Spleen (tissue), 11 donors: ENCODE data around the gene EPS8L3. TPM values are rescaled to one million over a fixed set of nuclear protein-coding genes. Genes with fewer than 3 reads are reported as not detected.

Source experiments
- DNase-seq: peaks from one replicate; pipeline ENCODE4 v3.0.0-alpha.2; 2020
- H3K27ac ChIP-seq, 8 donors: fragments of 200-600 bp; sonication (generic) in 7 of 8; 1 replicate in 4 of 8; 2 replicates in 4 of 8; pipeline versions ENCODE4 v1.5.0 to v1.8.0; 2016 to 2021; ENCODE audit warnings: inconsistent platforms in 4 of 8, mild to moderate bottlenecking in 4 of 8, moderate library complexity in 1 of 8
- H3K27me3 ChIP-seq, 7 donors: fragments of 200-600 bp; sonication (generic) in 6 of 7; replicated peaks in 1 of 7; 1 replicate in 4 of 7; 2 replicates in 3 of 7; pipeline versions ENCODE4 v1.5.0 to v1.8.0; 2016 to 2021; ENCODE audit warnings: inconsistent platforms in 3 of 7, mild to moderate bottlenecking in 1 of 7
- H3K36me3 ChIP-seq, 6 donors: fragments of 200-600 bp; sonication (generic) in 5 of 6; 1 replicate in 4 of 6; 2 replicates in 2 of 6; pipeline versions ENCODE4 v1.5.0 to v1.8.0; 2016 to 2021; ENCODE audit warnings: inconsistent platforms in 2 of 6
- H3K4me1 ChIP-seq, 6 donors: fragments of 200-600 bp; sonication (generic) in 5 of 6; 1 replicate in 3 of 6; 2 replicates in 3 of 6; pipeline versions ENCODE4 v1.5.0 to v1.8.0; 2016 to 2021; ENCODE audit warnings: inconsistent platforms in 3 of 6
- H3K4me3 ChIP-seq, 8 donors: fragments of 200-600 bp; sonication (generic) in 7 of 8; 1 replicate in 4 of 8; 2 replicates in 4 of 8; pipeline versions ENCODE4 v1.5.0 to v1.8.0; 2016 to 2021; ENCODE audit warnings: inconsistent platforms in 4 of 8, mild to moderate bottlenecking in 4 of 8, moderate library complexity in 2 of 8
- H3K9me3 ChIP-seq, 8 donors: fragments of 200-600 bp; sonication (generic) in 7 of 8; 1 replicate in 4 of 8; 2 replicates in 4 of 8; pipeline versions ENCODE4 v1.5.0 to v1.8.0; 2016 to 2021; ENCODE audit warnings: inconsistent platforms in 4 of 8
- CTCF ChIP-seq, 11 experiments: fragments of 200-600 bp in 7 of 11; fragments of 450-650 bp in 4 of 11; sonication (generic) in 4 of 11; IDR thresholded peaks in 8 of 11; conservative IDR thresholded peaks in 3 of 11; 1 replicate in 7 of 11; 2 replicates in 4 of 11; pipeline versions ENCODE4 v1.4.0 to v1.8.0; 2016 to 2021; ENCODE audit warnings: antibody characterized with exemption in 11 of 11, inconsistent platforms in 4 of 11, mild to moderate bottlenecking in 1 of 11
- POLR2A ChIP-seq, 3 donors: fragments of 450-650 bp; IDR thresholded peaks; one replicate each; pipeline ENCODE4 v1.5.1; 2017; ENCODE audit warnings: antibody characterized with exemption in 3 of 3, mild to moderate bottlenecking in 1 of 3
- POLR2AphosphoS5 ChIP-seq, 3 donors: sonication (generic); formaldehyde crosslinking; IDR thresholded peaks; one replicate each; pipeline ENCODE4 v1.5.1; 2017; ENCODE audit warnings: antibody characterized with exemption in 3 of 3
- WGBS, 5 donors: extraction: QIAGEN DNeasy Blood & Tissue Kit in 3 of 5; methylation state at CpG; one replicate each; pipeline versions ENCODE4 v1.1.5 to v1.1.7; 2013 to 2018; 5-methylcytosine and 5-hydroxymethylcytosine counted together
- intact Hi-C: fragments of 100-400 bp; cut with DNase I; formaldehyde crosslinking; loops from one replicate; pipeline ENCODE4 v1.15.0; 2023; ENCODE audit warnings: low total_unique reads
- polyA plus RNA-seq, 3 donors: library from polyadenylated mRNA; stranded (reverse); fragments of 200-250 nt; gene quantifications; one replicate each; pipeline ENCODE4 v1.2.1, GENCODE V29; 2013
- total RNA-seq, 7 donors: library from RNA; depleted of rRNA in 3 of 7; stranded (reverse); fragments of >200 nt in 3 of 7; fragmentation: NEBNext Ultra II Directional in 4 of 7; extraction: Animal tissue kit (Norgen Biotek cat#: 25700) in 4 of 7; gene quantifications; one replicate each; pipeline versions ENCODE4 v1.1.0 to v1.2.1, GENCODE V29; 2016 to 2021
- donor health status: healthy with polysubstance abuse.
- donor health status: DM: no; HTN: no; CAD: no; lungs with moderate emphysema.
- donor health status: DM: no; HTN: no; CAD: no.
- donor health status: Bipolar disorder and iron deficiency.
- donor health status: healthy.
- donor health status: DM: no; HTN: no; CAD: no.
- donor health status: DM: yes; HTN: yes; CAD: no.

Gene EPS8L3
- total and polyA plus RNA-seq, 10 donors: 1.2 TPM; not detected in 9

DNA sequence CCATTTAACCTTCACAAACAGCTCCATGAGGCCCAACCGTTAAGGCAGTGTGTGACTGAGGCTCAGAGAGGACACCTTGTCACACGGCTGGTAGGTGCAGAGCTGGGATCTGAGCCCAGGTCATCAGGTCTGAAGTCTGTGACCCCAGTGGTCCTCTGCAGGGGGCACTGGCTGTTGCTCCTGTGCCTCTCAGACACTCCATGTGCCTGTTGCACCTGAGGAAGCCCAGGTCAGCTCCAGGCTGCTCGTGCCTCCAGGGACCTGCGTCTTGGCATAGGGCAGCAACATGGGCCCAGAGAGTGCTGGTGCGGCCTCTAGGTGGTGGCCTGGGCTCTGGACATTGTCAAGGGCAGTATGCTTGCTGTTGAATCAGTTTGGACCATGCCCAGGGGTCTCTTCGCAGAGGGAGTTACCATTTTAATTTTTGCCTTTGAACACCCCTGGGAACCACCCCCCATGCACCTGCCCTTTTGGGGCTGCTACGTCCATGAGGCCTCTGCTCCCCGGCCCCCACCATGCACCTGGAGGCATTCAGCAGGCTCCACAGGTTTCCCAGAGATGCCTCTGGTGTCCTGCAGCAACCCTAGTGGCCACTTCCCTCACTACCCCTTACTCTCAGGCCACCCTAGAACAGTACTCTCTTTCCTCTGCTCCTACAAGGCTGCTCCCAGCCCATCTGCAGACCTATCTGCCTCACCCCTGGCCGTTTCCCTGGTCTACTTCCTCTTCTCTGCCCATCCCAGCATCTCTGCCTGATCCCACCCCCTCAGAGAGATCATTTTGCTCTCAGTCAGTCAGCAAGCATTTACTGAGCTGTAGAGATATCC, 25.2 kb upstream of the EPS8L3 start:
- peak overlapping the region in 5 of 8 donors; percentile 76 to 87 (median 81) for H3K27ac ChIP-seq
- intact Hi-C loops: no loop called here
- peak; percentile 74 for DNase-seq

DNA sequence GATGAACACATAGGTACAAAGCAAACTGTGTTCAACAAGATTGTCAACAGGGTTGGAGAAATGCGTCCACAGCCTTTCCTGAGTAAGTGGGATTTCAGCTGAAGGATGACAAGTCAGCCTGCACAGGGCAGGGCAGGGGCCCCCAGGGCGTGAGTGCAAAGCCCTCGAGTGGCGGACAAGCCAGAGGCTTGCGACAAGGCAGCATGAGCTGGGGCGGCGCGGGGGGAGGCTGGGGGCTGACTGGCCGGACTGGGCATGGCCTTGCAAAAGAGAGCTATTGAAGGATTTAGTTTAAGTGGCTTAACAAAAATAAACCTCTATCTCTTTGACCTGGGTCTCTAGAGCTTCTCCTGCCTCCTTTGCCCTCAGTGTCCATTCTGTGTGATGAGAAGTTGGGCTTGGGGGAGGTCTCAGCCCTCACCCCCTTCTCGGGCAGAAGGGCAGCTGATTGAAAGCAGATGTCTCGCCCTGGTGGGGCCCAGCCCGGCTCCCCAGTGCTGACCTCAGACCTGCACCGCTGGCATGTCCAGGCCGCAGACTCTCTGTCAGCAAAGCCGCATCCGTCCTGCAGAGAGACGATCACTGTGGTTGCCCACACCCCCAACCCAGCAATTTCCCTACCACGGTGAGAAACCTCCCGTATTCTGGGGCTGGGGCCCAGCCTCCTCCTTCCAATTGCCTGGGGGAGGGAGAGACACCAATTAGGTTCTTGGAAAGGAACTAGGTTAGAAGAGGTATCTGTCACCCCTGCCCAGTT, 24.3 kb upstream of the EPS8L3 start:
- H3K9me3 ChIP-seq: no peaks in the 10 kb centered on the region
- peaks cover 22 to 69% (median 52%) of the 10 kb centered on the region in 6 donors for H3K4me1 ChIP-seq
- intact Hi-C loops: no loop called here
- WGBS, 5 donors: 73 to 86% (median 82%) methylated on average over 13 to 19 of the region's 19 CpGs
- peak overlapping the region in 3 of 8 donors; percentile 77 to 87 (median 81) for H3K27ac ChIP-seq
- H3K36me3 ChIP-seq: no peaks in the 10 kb centered on the region
- peaks cover 0 to 6% (median 0%) of the 10 kb centered on the region in 7 donors for H3K27me3 ChIP-seq
- TF ChIP-seq POLR2AphosphoS5 (IDR thresholded peaks at IDR 0.05) (peak in 1 of 3 donors; percentile 23), CTCF (IDR thresholded peaks at IDR 0.05 in 8 of 11, conservative IDR thresholded peaks at IDR 0.05 in 3 of 11) (no peak), POLR2A (IDR thresholded peaks at IDR 0.05) (no peak)
- no peak overlapping the region for H3K4me3 ChIP-seq
- DNase-seq: peak; percentile 79

More for the DNA sequence above, 25.2 kb upstream of the EPS8L3 start:
- H3K4me3 ChIP-seq: no peak overlapping the region
- H3K4me1 ChIP-seq: peaks cover 31 to 78% (median 61%) of the 10 kb centered on the region in 6 donors
- H3K27me3 ChIP-seq: peaks cover 0 to 6% (median 0%) of the 10 kb centered on the region in 7 donors
- H3K9me3 ChIP-seq: no peaks in the 10 kb centered on the region
- TF ChIP-seq CTCF (IDR thresholded peaks at IDR 0.05 in 8 of 11, conservative IDR thresholded peaks at IDR 0.05 in 3 of 11) (peak in 2 of 11 experiments; percentile 27 to 33), POLR2AphosphoS5 (IDR thresholded peaks at IDR 0.05) (no peak)
- 73 to 82% (median 78%) methylated on average over 6 to 9 of the region's 9 CpGs for WGBS, 5 donors
- no peaks in the 10 kb centered on the region for H3K36me3 ChIP-seq

- WGBS, 5 donors: 87 to 96% (median 93%) methylated on average over 9 of the region's 9 CpGs
- H3K4me1 ChIP-seq: peaks cover 17 to 69% (median 45%) of the 10 kb centered on the region in 6 donors
- no peaks in the 10 kb centered on the region for H3K9me3 ChIP-seq
- DNase-seq: peak; percentile 46
- intact Hi-C loops: no loop called here
- no peaks in the 10 kb centered on the region for H3K36me3 ChIP-seq
- no peak overlapping the region for H3K4me3 ChIP-seq
- no peak for TF ChIP-seq POLR2AphosphoS5 (IDR thresholded peaks at IDR 0.05)
- no peak for TF ChIP-seq CTCF (IDR thresholded peaks at IDR 0.05 in 8 of 11, conservative IDR thresholded peaks at IDR 0.05 in 3 of 11)
- TF ChIP-seq POLR2A (IDR thresholded peaks at IDR 0.05): no peak
- peaks cover 0 to 4% (median 0%) of the 10 kb centered on the region in 7 donors for H3K27me3 ChIP-seq
- peak overlapping the region in 1 of 8 donors; percentile 21 for H3K27ac ChIP-seq
These were observed 23.6 kb upstream of the EPS8L3 start for GRCh38 chr1:109787211-109787844.
